GM18951 (cell line): Measurements from ENCODE around the gene AP1AR.

ENCODE experiments used
- POLR2A ChIP-seq: IDR thresholded peaks from 4 replicates; pipeline ENCODE4 v1.6.1; 2011; ENCODE audit warnings: mild to moderate bottlenecking; ENCODE audit not compliant: insufficient read length, insufficient read depth; ENCODE audit errors: extremely low read depth
- in situ Hi-C: fragments of 300-500 bp; cut with MboI; formaldehyde crosslinking; loops from one replicate; pipeline ENCODE4 v1.12.0; 2022; ENCODE audit warnings: low sequenced_read_pairs, mixed read lengths, inconsistent platforms; ENCODE audit not compliant: unreplicated experiment

The AP1AR gene

DNA sequence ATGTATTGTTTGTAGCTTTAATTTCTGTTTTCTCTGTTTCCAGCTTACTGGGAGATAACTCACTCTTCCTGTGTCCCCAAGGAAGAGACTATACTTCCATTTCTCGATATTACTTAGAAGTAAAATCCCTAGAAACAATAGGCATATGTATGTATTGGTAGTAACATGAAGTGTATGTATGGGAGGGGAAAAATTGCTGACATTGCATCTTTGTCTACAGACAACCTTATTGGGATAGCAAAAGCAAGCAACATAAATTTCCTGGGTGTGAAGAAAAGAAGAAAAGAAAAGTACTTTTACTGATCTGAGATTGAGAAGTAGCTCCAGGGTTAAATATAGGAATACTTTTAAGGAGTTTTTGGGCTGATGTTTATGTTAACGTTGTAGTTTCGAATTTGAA lies 15.4 kb downstream of the AP1AR start:
- no peak for TF ChIP-seq POLR2A

GRCh38 chr4:112251019-112251643 lies 19.5 kb downstream of the AP1AR start:
- TF ChIP-seq POLR2A, result no peak
- in situ Hi-C loops, result no loop called here

More for the DNA sequence above, 15.4 kb downstream of the AP1AR start:
- in situ Hi-C loops, result no loop called here

GRCh38 chr4:112252234-112252633 lies 20.6 kb downstream of the AP1AR start:
- in situ Hi-C loops, result no loop called here
- no peak for TF ChIP-seq POLR2A

- in situ Hi-C loops, result no loop called here
- no peak for TF ChIP-seq POLR2A
Measured at GRCh38 chr4:112253382-112254000, 21.9 kb downstream of the AP1AR start.

GRCh38 chr4:112257098-112257497 lies 25.5 kb downstream of the AP1AR start:
- in situ Hi-C loops, result no loop called here
- TF ChIP-seq POLR2A, result no peak

DNA sequence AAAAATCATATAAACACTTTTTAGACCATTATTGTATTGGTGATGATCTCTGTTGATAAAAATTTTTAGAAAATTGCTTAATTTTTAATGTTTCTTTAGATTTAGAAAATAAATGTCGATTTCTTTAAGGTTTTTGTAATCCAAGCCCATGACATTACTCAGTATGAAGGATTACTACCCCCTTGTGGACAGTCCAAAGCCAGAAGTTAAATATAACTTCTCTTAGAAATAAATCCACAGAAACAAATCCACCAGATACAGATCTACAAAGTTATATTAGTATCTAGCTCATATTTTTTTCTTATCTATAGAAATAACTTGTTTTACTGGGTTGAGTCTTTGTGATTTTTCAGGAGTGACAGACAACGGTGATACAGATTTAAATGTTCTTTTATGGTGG lies 35.2 kb downstream of the AP1AR start:
- no peak for TF ChIP-seq POLR2A
- in situ Hi-C loops, result no loop called here

- in situ Hi-C loops, result no loop called here
- no peak for TF ChIP-seq POLR2A
Measured at GRCh38 chr4:112270051-112270450, 38.5 kb downstream of the AP1AR start.

DNA sequence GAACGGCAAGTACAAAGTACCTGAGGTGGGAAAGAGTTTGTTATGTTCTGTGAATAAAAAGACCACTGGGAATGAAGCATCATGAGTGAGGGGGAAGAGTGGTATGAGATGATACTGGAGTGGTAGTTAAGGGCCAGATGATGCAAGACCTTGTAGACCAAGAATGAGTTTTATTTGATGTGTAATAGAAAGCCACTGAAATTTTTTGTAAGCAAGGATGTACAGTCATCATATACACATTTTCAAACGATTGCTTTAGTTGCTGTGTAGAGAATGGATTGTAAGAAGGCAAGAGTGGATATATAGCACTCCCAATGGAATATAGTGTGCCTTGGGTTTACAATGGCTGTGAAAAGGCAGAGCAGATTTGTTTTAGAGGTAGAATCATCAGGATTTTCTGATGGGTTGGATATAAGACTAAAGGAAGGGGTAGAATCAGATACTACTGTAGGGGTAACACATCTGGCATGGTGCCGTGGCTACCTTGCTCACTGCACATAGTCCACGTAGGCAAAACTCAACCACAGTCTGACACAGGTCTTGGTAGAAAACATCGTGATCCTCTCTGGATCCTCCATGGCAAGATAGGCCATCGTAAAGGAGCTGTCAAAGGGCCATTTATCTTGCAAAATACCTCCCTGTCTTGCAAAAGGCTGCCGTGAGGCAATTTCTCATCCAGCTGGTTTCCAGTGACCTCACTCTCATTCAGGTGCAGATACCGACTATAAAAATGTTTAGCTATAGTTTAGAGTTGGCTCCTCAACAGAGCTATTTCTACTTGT lies 39.2 kb downstream of the AP1AR start:
- no peak for TF ChIP-seq POLR2A
- in situ Hi-C loops, result no loop called here

- in situ Hi-C loops, result no loop called here
- no peak for TF ChIP-seq POLR2A
Measured at GRCh38 chr4:112272292-112272691, 40.7 kb downstream of the AP1AR start.

GRCh38 chr4:112274959-112275358 lies 43.4 kb downstream of the AP1AR start:
- TF ChIP-seq POLR2A, result no peak
- in situ Hi-C loops, result no loop called here

- in situ Hi-C loops, result no loop called here
- TF ChIP-seq POLR2A, result no peak
Measured at GRCh38 chr4:112276113-112276512, 44.5 kb downstream of the AP1AR start.

DNA sequence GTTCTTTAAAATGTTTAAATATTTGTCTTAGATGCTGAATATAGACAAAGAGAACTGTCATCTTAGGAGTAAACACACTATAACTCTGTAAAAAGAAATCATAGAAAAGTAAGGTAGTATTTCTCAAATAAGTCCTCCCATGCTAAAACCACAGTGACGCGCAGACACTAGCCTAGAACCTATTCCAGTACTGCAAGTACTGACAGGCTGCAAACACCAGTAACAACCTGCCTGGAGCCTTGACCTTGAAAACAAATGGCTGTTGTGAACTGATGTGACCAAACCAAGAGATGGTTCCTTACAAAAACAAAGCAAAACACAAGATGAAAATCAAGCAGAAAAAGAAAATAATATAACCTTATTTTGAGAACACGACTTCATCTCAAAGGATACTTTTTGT lies 45.6 kb downstream of the AP1AR start:
- TF ChIP-seq POLR2A, result no peak
- in situ Hi-C loops, result no loop called here

DNA sequence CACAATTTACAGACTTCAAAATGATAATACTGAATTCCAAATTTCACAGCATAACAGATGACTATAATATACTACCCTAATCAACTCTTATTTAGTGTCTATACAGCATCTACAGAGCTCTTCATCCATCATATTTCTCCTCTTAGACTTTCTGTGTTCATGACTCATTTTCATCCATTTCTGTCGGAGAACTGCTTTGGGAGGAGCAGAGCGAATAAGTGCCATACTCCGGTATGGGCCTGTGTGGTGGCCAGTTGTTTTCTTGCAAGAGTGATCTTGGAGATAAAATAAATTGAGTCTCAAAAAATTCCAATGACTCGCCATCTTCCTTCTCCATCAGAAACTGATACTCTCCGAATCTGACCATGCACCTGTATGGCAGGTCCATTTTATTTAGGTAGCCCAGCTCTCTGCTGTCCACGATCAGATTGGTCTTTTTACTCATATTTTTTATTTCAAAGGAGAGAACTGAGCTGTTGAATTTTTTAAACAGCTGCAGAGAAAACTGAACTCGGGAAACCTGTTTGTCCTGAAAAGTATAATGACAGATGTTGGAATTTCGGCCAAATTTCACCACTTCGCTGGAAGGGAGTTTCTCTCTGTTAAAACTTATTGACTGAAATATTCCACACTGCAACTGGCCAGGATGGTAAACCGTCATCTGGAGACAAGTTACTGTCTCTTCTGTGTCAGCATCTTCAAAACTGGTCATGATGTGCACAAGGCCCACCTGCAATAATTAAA lies 46.3 kb downstream of the AP1AR start:
- in situ Hi-C loops, result no loop called here
- no peak for TF ChIP-seq POLR2A
